Non-pigmented ciliary epithelial cell (primary cell): ENCODE results near the gene HENMT1.

Experiments used
- DNase-seq: peaks from one replicate; pipeline ENCODE4 v3.0.0-alpha.2; 2010; ENCODE audit warnings: low read depth

The HENMT1 gene

GRCh38 chr1:108627256-108627655, 33.6 kb downstream of the HENMT1 start:
- DNase-seq, result no peak

- DNase-seq, result no peak
Measured at GRCh38 chr1:108624069-108624468, 36.8 kb downstream of the HENMT1 start.

GRCh38 chr1:108617724-108618056, 43.2 kb downstream of the HENMT1 start:
- DNase-seq, result no peak

GRCh38 chr1:108617008-108617723, 43.7 kb downstream of the HENMT1 start:
- DNase-seq, result no peak

GRCh38 chr1:108615544-108615943, 45.3 kb downstream of the HENMT1 start:
- no peak for DNase-seq

- no peak for DNase-seq
Measured at GRCh38 chr1:108612496-108612895, 48.4 kb downstream of the HENMT1 start.

- no peak for DNase-seq
Measured at GRCh38 chr1:108611984-108612383, 48.9 kb downstream of the HENMT1 start.

GRCh38 chr1:108610073-108610472, 50.8 kb downstream of the HENMT1 start:
- DNase-seq, result no peak

- no peak for DNase-seq
Measured at GRCh38 chr1:108609483-108610049, 51.3 kb downstream of the HENMT1 start.

- DNase-seq, result no peak
Measured at GRCh38 chr1:108606478-108606877, 54.4 kb downstream of the HENMT1 start.

- no peak for DNase-seq
Measured at GRCh38 chr1:108605633-108606032, 55.3 kb downstream of the HENMT1 start.

- no peak for DNase-seq
Measured at GRCh38 chr1:108601708-108602410, 59.0 kb downstream of the HENMT1 start.

GRCh38 chr1:108600504-108600903, 60.4 kb downstream of the HENMT1 start:
- DNase-seq, result no peak

GRCh38 chr1:108598340-108598739, 62.6 kb downstream of the HENMT1 start:
- no peak for DNase-seq
